Measurements from ENCODE around the gene TSPAN9.

TSPAN9 gene

GRCh38 chr12:3168223-3169221 is 91.3 kb downstream of the TSPAN9 start:
- DNase-seq = peak in 39 of 42 donors; percentile 16 to 75 (median 53)
- intact Hi-C loops (cut with DNase I) = no loop called here

GRCh38 chr12:3170423-3171194 is 93.4 kb downstream of the TSPAN9 start:
- intact Hi-C loops (cut with DNase I) = no loop called here
- peak in 1 of 42 donors; percentile 20 for DNase-seq

- intact Hi-C loops (cut with DNase I) = no loop called here
- no peak for DNase-seq
Observed at GRCh38 chr12:3171195-3171591, 94.0 kb downstream of the TSPAN9 start.

GRCh38 chr12:3172124-3173007 is 95.2 kb downstream of the TSPAN9 start:
- intact Hi-C loops (cut with DNase I) = no loop called here
- no peak for DNase-seq

DNA sequence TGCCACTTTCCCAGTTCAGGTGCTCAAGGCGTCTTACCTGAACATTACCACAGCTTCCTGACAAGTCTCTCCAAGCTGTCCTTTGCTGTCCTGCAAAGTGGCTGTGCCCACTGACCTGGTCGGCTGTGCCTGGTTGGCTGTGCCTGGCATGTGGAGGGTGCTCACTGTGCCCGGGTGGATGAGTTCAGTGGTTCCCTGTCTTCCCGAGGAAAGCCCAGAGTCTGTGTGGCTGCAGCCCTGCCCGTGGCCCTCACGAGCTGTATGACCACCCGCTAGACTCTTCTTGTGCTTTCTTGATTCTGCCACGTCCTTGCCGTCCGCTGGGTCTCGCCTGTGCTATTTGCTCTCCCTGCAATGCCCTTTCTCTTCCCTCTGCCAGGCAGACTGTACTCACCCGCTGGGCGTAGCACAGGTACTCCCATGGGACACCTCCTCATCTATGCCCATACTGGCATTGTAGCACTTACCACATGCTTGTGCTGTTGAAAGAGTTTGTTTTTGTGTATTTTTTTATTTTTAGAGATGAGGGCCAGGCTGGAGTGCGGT is 95.9 kb downstream of the TSPAN9 start:
- no peak for DNase-seq
- intact Hi-C loops (cut with DNase I) = no loop called here

DNA sequence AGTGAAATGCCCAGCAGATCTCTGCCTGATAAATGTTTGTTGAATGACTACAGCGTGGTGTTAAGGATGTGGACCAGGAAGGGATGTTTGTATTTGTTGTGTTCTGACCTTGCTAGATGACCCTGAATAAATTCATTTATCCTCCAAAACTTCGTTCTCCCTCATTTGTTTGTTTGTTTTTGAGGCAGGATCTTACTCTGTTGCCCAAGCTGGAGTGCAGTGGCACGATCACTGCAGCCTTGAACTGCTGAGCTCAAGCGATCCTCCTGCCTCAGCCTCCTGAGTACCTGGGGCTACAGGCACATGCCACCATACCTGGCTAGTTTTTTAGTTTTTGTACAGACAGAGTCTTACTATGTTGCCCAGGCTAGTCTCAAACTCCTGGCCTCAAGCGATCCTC is 96.7 kb downstream of the TSPAN9 start:
- intact Hi-C loops (cut with DNase I) = no loop called here

GRCh38 chr12:3175238-3175637 is 98.1 kb downstream of the TSPAN9 start:
- intact Hi-C loops (cut with DNase I) = no loop called here

More for the DNA sequence above, 96.7 kb downstream of the TSPAN9 start:
- no peak for DNase-seq

GRCh38 chr12:3176754-3177153 is 99.6 kb downstream of the TSPAN9 start:
- DNase-seq = no peak
- intact Hi-C loops (cut with DNase I) = no loop called here

More at GRCh38 chr12:3175238-3175637, 98.1 kb downstream of the TSPAN9 start:
- DNase-seq = no peak

GRCh38 chr12:3177778-3178425 is 100.7 kb downstream of the TSPAN9 start:
- intact Hi-C loops (cut with DNase I) = no loop called here
- no peak for DNase-seq

DNA sequence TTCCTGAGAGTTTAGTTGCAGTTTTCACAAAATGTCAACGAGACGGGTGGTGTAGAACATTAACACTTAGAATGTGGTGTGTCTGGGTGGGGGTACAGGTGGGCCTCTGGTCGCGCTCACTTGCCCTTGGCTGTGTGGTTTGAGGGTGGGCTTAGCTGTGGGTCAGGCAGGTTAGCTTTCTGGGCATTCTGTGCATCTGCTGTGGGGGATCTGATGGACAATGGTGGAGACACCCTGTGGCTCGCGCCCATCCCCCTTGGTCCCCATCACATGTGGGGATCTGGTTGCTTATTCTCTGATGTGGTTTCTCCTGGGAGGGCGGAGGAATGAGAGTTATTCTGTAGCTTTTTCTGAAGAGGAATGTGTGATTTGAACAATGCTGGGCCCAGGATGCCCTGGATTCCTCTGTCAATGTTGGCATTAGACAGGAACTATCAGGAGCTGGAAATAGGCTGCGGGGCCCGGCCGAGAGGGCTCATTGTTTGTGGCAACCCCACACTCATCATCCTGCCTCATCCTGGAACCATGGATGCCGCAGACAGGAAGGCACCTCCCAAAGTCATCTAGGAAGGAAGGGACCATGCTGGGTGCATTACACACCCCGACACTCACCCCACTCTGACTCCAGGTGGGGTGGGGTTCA is 101.6 kb downstream of the TSPAN9 start:
- DNase-seq = no peak
- intact Hi-C loops (cut with DNase I) = no loop called here

DNA sequence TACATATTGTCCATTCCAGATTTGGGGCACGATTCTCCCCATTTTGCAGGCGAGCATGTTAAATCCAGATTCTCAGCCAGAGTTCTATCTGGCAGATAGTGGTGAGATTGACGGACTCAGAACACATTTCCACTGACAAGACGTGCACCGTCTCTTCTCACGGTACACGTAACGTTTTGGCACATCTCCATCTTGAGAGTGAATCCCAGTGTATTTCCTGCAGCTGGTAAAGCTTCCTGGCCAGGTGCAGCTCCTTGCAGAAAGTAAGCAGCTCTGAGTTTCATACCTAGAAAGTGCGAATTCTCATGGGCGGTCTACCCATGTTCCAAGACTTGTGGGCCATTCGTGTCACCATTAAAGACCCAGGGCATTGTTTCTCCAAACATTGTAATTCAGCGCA is 102.6 kb downstream of the TSPAN9 start:
- intact Hi-C loops (cut with DNase I) = no loop called here
- no peak for DNase-seq

GRCh38 chr12:3182426-3182825 is 105.2 kb downstream of the TSPAN9 start:
- DNase-seq = no peak
- intact Hi-C loops (cut with DNase I) = no loop called here

GRCh38 chr12:3184485-3184884 is 107.3 kb downstream of the TSPAN9 start:
- intact Hi-C loops (cut with DNase I) = no loop called here
- no peak for DNase-seq

DNA sequence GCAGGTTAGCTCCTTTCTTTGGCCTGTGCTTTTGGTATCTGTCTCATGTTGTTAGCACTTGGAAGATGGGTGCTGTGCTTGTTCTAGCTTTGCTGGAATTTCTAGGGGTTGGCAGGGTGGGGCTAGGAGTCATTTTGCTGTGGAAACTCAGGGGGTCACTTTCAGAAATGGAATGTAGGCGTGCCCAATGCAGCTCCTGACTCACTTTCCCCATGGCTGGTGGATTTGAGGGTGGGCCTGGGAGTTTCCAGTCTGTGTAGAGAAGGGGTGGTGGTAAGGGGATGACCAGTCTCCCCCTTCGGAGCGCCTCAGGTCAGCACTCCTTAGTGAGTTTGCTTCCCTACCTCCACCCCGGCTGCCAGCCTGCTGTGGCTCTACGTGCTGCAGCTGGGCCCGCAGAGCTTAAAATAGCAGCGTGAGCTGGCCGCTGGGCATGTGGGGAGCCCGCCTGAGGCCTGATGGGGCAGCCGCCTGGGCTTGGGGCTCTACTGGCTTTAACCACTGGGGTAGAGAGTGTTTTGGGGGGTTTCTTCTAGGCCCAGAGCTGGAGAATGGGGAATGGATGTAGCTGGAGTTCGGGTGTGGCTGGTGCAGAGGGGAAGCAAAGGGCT is 108.2 kb downstream of the TSPAN9 start:
- intact Hi-C loops (cut with DNase I) = no loop called here
- no peak for DNase-seq

DNA sequence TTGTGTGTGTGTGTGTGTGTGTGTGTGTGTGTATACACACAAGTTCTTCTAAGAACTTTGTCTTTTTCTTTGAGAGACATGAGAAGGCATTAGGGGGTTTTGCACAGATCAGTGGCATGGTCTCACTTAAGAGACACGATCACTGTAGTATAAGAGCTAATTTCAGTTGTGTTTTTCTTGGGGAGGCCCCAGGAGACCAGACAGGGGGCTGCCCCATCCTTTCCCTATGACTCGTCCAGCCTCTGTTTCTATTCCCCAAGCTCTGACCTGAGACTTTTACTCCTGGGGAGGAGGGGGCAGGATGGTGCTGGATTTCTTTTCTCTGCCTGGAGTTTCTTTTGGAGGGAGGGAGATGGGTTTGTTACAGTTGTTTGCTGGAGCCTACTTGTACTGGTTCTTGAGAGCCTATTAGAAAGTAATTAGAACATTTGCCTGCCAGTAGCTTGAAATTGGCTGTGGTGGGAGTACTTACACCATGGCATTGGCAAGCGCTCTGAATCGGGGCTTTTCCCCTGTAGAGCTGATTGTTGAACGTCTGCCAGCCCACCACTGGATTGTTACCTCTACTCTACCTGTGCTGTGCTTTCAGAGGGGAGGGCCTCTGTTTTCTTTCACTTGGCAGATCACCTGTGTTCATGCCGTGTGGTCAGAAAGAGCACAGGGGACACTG is 109.5 kb downstream of the TSPAN9 start:
- no peak for DNase-seq
- intact Hi-C loops (cut with DNase I) = no loop called here

DNA sequence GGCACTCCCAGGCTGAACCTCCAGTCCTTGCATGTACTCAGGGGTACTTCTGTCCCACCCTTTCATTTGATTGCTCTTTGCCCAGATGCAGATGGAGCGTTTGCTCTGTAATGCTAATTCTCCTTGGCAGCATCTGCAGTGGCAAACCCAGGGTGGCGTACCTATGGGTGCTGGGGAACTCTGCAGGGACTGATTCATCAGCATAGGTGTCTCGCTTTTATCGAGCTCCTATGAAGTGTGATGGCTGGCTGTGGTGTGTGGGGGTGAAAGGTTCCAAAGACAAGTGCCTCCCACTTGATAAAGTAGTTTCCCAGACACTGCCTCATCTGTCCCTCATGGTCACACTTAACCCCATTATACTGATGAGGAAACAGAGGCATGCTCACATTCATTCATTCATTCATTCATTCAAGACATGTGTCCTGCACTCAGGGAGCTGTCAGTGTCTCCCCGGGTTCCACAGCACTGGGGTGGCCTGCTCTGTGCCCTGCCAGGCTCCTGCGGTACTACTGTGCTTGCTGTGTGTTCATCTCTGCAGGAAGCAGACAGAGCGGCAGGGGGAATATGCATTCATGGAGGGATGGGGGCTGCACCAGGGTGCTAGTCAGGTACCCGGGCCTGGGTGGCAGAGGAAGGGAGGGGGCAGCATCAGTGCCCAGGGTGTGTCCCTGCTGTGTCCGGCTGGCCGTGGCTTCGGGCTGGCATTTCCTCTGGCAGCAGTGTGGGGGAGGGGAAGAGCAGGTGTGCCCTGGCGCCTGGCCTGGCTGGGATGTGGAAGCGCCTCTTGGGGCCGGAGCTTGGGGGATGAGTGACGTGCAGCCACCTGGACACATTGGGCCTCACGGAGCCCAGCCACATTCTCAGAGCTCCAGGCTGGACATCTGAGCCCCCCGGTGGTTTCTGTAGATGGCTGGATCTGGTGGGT is 110.9 kb downstream of the TSPAN9 start:
- DNase-seq = peak in 36 of 42 donors; percentile 20 to 89 (median 66)

More for the DNA sequence above, 110.9 kb downstream of the TSPAN9 start:
- intact Hi-C loops (cut with DNase I) = no loop called here
